Heart left ventricle (tissue), 16 donors: ENCODE results near the gene MECP2. TPM values are rescaled to one million over a fixed set of nuclear protein-coding genes. Genes with fewer than 3 reads are reported as not detected.

Experiments
- ATAC-seq, 4 donors: fragments of 200-7000 bp; cut with Tn5 transposase; one replicate each; pipeline ENCODE4 v1.9.1; 2020 to 2022; ENCODE audit warnings: moderate library complexity in 4 of 4, mild to moderate bottlenecking in 3 of 4, moderate number of reproducible peaks in 1 of 4
- DNase-seq, 5 donors: peaks; one replicate each; pipeline ENCODE4 v3.0.0-alpha.2; 2020
- H3K27ac ChIP-seq, 12 donors: fragments of 200-600 bp; sonication (generic) in 4 of 12; one replicate each; pipeline versions ENCODE4 v1.5.0 to v1.8.0; 2016 to 2022; ENCODE audit warnings: mild to moderate bottlenecking in 2 of 12
- H3K27me3 ChIP-seq, 9 donors: fragments of 200-600 bp; sonication (generic) in 2 of 9; one replicate each; pipeline versions ENCODE4 v1.5.1 to v1.8.0; 2016 to 2022; ENCODE audit warnings: mild to moderate bottlenecking in 3 of 9
- H3K36me3 ChIP-seq, 9 donors: fragments of 200-600 bp; sonication (generic) in 2 of 9; one replicate each; pipeline versions ENCODE4 v1.5.0 to v1.8.0; 2018 to 2022; ENCODE audit warnings: mild to moderate bottlenecking in 2 of 9
- H3K4me1 ChIP-seq, 12 donors: fragments of 200-600 bp; sonication (generic) in 4 of 12; one replicate each; pipeline versions ENCODE4 v1.5.0 to v1.8.0; 2016 to 2022; ENCODE audit warnings: mild to moderate bottlenecking in 3 of 12
- H3K4me3 ChIP-seq, 12 donors: fragments of 200-600 bp; sonication (generic) in 4 of 12; one replicate each; pipeline versions ENCODE4 v1.5.0 to v1.8.0; 2017 to 2022; ENCODE audit warnings: mild to moderate bottlenecking in 9 of 12, moderate library complexity in 4 of 12
- H3K9me3 ChIP-seq, 12 donors: fragments of 200-600 bp; sonication (generic) in 4 of 12; one replicate each; pipeline versions ENCODE4 v1.5.0 to v1.8.0; 2016 to 2022; ENCODE audit warnings: mild to moderate bottlenecking in 1 of 12
- POLR2A ChIP-seq, 2 donors: fragments of 450-650 bp; IDR thresholded peaks; one replicate each; pipeline ENCODE4 v1.6.1; 2017; ENCODE audit warnings: antibody characterized with exemption in 2 of 2, mild to moderate bottlenecking in 2 of 2, moderate library complexity in 2 of 2
- WGBS, 4 donors: extraction: QIAGEN DNeasy Blood & Tissue Kit in 2 of 4; methylation state at CpG; one replicate each; pipeline versions ENCODE4 v1.1.5 to v1.1.7; 2013 to 2018; 5-methylcytosine and 5-hydroxymethylcytosine counted together
- intact Hi-C, 10 donors: fragments of 100-400 bp; cut with DNase I; formaldehyde crosslinking; loops; one replicate each; pipeline versions ENCODE4 v1.11.1 to v1.14.2; 2022
- polyA plus RNA-seq, 2 donors: library from polyadenylated mRNA; stranded (reverse); fragments of 200-250 nt; gene quantifications; one replicate each; pipeline ENCODE4 v1.2.3, GENCODE V29; 2013
- total RNA-seq, 9 donors: library from RNA; depleted of rRNA in 2 of 9; stranded (reverse); fragments of >200 nt in 2 of 9; fragmentation: NEBNext Ultra II Directional in 3 of 9; extraction: Animal tissue kit (Norgen Biotek cat#: 25700) in 3 of 9; gene quantifications; one replicate each; pipeline versions ENCODE4 v1.1.0 to v1.2.4, GENCODE V29; 2016 to 2023
- TF ChIP-seq, protein P1 (sequence below), 12 donors: fragments of 200-600 bp; sonication (generic) in 4 of 12; IDR thresholded peaks; one replicate each; pipeline versions ENCODE4 v1.5.0 to v1.8.0; 2018 to 2022; ENCODE audit warnings: antibody characterized with exemption in 12 of 12, mild to moderate bottlenecking in 5 of 12
- donor health status: ischemic (EF 13 %, LVEDD 7.1; RV severe dilation, severe dysfunction).
- donor health status: healthy with polysubstance abuse.
- donor health status: DM: no; HTN: yes; CAD: no.
- donor health status: DM: no; HTN: no; CAD: no.
- donor health status: ischemic (EF 25% LVEDD 6.9; RV normal size, moderate dysfunction).
- donor health status: ischemic (EF 25% LVEDD 5.7; RV mildly dilated, moderate dysfunction).
- donor health status: healthy.
- donor health status: DM: yes; HTN: yes; CAD: no.
- donor health status: ischemic (EF 35%, LVEDD 5.7; RV mildly dilated, moderate dysfunction).
- donor health status: nonischemic (EF 11% LVEDD 7.7; RV severe dilation, severe dysfunction).
- donor health status: DM: yes; HTN: yes; CAD: no.
- donor health status: PGD.
- donor health status: ischemic (EF 29% LVEDD 5.4; RV normal size, mild dysfunction).
- donor health status: nonischemic (EF 23%, LVEDD 6.1; RV moderate dilation, normal function).

Gene MECP2
- total and polyA plus RNA-seq, 11 donors, result 22.7 to 83.3 (median 33.6) TPM

DNA sequence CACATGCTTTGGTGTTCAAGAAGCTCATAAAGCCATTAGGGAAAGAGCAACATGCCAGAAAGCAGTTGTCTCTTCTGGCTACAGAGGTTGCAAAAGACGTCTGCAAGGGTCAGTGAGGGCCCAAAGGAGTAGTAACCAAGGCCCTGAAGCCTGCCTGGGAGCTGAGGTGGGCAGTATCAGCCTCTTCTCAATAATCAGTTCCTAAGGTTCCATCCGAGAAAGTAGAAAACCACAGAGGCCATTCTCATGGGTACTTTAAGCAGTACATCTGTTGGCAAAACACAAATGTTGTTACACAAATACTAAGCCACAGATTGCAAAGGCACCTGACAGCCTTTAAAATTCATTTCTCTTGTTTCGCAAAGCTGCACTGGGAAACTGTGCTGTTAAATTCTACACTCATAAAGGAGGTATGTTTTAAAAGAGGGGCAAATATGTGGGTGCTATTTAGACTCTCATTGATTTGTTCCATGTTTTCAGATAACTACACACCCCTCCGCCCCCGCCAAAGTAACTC is 37.7 kb downstream of the MECP2 start:
- no peaks in the 10 kb centered on the region for H3K9me3 ChIP-seq
- intact Hi-C loops, result loop anchor here in 1 of 10 donors (5.0 kb wide), 1 partner anchor 42 kb away; the partner anchor contains the start of gene IRAK1
- TF ChIP-seq, protein P1, sequence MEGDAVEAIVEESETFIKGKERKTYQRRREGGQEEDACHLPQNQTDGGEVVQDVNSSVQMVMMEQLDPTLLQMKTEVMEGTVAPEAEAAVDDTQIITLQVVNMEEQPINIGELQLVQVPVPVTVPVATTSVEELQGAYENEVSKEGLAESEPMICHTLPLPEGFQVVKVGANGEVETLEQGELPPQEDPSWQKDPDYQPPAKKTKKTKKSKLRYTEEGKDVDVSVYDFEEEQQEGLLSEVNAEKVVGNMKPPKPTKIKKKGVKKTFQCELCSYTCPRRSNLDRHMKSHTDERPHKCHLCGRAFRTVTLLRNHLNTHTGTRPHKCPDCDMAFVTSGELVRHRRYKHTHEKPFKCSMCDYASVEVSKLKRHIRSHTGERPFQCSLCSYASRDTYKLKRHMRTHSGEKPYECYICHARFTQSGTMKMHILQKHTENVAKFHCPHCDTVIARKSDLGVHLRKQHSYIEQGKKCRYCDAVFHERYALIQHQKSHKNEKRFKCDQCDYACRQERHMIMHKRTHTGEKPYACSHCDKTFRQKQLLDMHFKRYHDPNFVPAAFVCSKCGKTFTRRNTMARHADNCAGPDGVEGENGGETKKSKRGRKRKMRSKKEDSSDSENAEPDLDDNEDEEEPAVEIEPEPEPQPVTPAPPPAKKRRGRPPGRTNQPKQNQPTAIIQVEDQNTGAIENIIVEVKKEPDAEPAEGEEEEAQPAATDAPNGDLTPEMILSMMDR (IDR thresholded peaks at IDR 0.05), result no peak
- TF ChIP-seq POLR2A (IDR thresholded peaks at IDR 0.05), result no peak
- no peak overlapping the region for H3K4me3 ChIP-seq
- peaks cover 0 to 15% (median 0%) of the 10 kb centered on the region in 9 donors for H3K36me3 ChIP-seq
- peaks cover 0 to 39% (median 0%) of the 10 kb centered on the region in 9 donors for H3K27me3 ChIP-seq
- 67 to 71% (median 69%) methylated on average over 5 of the region's 5 CpGs for WGBS, 4 donors
- ATAC-seq (no peak), DNase-seq (no peak)
- no peak overlapping the region for H3K27ac ChIP-seq
- H3K4me1 ChIP-seq, result peaks cover 0 to 77% (median 35%) of the 10 kb centered on the region in 12 donors

DNA sequence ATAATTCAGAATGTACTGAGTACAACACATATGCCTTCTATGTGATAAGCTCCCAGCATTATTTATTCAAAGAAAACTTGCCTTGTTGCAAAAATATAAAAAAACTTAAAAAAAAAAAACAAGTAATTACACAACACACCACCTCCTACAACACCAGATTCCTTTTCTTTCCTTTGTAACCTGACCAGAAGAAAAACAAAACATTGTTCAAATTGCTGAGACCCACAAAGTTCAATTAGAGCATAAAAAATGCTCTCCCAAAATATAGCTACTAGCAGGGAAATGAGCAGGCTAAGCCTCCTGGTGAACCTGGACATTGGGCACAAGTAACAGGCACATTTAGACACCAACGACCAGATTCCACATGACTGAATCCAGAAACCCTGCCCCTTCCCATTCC is 38.3 kb downstream of the MECP2 start:
- intact Hi-C loops, result loop anchor here in 1 of 10 donors (5.0 kb wide), 1 partner anchor 42 kb away; the partner anchor contains the start of gene IRAK1
- peaks cover 0 to 16% (median 0%) of the 10 kb centered on the region in 9 donors for H3K36me3 ChIP-seq
- ATAC-seq (no peak), DNase-seq (no peak)
- no peak overlapping the region for H3K27ac ChIP-seq
- peaks cover 0 to 73% (median 35%) of the 10 kb centered on the region in 12 donors for H3K4me1 ChIP-seq
- no peak for TF ChIP-seq POLR2A (IDR thresholded peaks at IDR 0.05)
- TF ChIP-seq, protein P1 (IDR thresholded peaks at IDR 0.05), result no peak
- no peak overlapping the region for H3K4me3 ChIP-seq
- H3K27me3 ChIP-seq, result peaks cover 0 to 39% (median 0%) of the 10 kb centered on the region in 9 donors
- no peaks in the 10 kb centered on the region for H3K9me3 ChIP-seq
- WGBS, 4 donors, result 8 to 16% (median 10%) methylated on average over 1 of the region's 1 CpG

DNA sequence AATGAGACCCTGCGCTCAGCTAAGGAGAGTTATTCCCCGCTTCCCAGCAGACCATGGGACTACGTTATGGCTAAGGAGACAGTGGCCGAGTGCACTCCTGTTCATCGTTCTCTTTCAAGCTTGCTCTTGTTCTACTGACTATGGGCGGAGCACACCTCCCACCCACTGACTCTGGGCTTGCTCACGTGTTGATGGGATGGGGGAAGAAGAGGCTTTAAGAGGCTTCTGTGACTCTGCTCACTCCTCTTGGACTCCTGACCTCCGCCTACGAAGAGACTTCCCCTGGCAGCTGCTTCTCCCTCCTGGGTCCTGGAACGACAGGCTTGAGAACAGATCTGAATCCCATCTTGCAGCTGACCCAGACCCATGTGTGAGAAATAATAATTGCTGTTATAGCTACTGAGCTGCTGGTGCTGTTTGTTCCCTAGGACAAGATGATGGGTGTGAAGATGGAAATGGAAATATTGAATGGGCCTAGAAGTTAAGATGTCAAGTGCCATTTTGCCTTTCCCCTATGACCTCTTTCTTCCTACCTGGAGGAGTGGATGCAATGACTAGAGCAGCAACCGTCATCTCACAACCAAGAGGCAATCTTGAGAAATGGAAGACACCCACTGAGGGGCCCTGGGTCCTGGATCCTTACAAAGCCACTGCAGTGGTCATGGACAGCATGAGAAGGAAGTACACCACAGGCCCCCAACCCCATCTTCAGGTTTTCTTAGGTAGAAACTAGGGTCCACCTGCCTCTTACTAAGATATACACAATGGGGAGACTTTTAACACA is 39.1 kb downstream of the MECP2 start:
- no peak for DNase-seq
- peaks cover 0 to 64% (median 33%) of the 10 kb centered on the region in 12 donors for H3K4me1 ChIP-seq
- no peak overlapping the region for H3K27ac ChIP-seq
- H3K4me3 ChIP-seq, result no peak overlapping the region
- no peaks in the 10 kb centered on the region for H3K9me3 ChIP-seq
- TF ChIP-seq POLR2A (IDR thresholded peaks at IDR 0.05), result no peak
- TF ChIP-seq, protein P1 (IDR thresholded peaks at IDR 0.05), result no peak
- intact Hi-C loops, result loop anchor here in 1 of 10 donors (5.0 kb wide), 1 partner anchor 41 kb away; the partner anchor contains the start of gene IRAK1
- peaks cover 0 to 35% (median 0%) of the 10 kb centered on the region in 9 donors for H3K27me3 ChIP-seq
- no peak for ATAC-seq
- H3K36me3 ChIP-seq, result peaks cover 0 to 16% (median 0%) of the 10 kb centered on the region in 9 donors
- WGBS, 4 donors, result 68 to 79% (median 74%) methylated on average over 11 of the region's 11 CpGs

DNA sequence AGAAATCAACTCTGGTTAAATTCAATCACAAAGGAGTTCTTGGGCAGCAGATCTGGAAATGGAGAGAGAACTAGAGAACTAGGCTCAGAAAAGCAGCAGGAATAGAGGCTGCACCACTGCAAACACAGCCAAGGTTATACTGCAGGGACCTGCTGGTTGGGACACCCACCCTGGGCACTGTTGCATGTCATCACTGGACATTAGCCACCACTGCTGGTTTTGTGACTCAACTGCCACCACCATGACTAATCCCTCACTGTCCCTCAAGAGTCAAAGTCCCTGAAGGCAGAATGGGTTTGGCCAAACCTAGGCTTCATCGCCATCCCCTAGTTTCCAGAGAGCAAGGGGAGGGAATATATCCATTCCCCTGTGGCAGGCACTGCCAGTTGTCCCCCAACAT is 39.7 kb downstream of the MECP2 start:
- no peak for TF ChIP-seq POLR2A (IDR thresholded peaks at IDR 0.05)
- TF ChIP-seq, protein P1 (IDR thresholded peaks at IDR 0.05), result no peak
- H3K4me1 ChIP-seq, result peaks cover 0 to 58% (median 33%) of the 10 kb centered on the region in 12 donors
- peaks cover 0 to 39% (median 0%) of the 10 kb centered on the region in 9 donors for H3K27me3 ChIP-seq
- no peak for ATAC-seq
- H3K4me3 ChIP-seq, result no peak overlapping the region
- WGBS, 4 donors, result 73 to 100% (median 89%) methylated on average over 1 of the region's 1 CpG
- H3K27ac ChIP-seq, result no peak overlapping the region
- peaks cover 0 to 16% (median 0%) of the 10 kb centered on the region in 9 donors for H3K36me3 ChIP-seq
- intact Hi-C loops, result loop anchor here in 1 of 10 donors (5.0 kb wide), 1 partner anchor 40 kb away; the partner anchor contains the start of gene IRAK1
- no peak for DNase-seq
- no peaks in the 10 kb centered on the region for H3K9me3 ChIP-seq
